Activated naive CD4-positive, alpha-beta T cell treated with anti-CD3 and anti-CD28 coated beads, Interleukin-2, amount 50 U/mL, for 24 hours (primary cell): ENCODE results near the gene ENDOD1.
"Not testable (repeated sequence)": the region's sequence is repeated elsewhere in the genome, so short reads cannot be mapped to it uniquely, and the experiment has no call there.

Source experiments
- H3K27ac Mint-ChIP-seq: one replicate; pipeline ENCODE4 v1.8.0; 2021; ENCODE audit warnings: mild to moderate bottlenecking, mixed read lengths
- H3K27me3 Mint-ChIP-seq: one replicate; pipeline ENCODE4 v1.8.0; 2021; ENCODE audit warnings: mixed read lengths
- H3K36me3 Mint-ChIP-seq: one replicate; pipeline ENCODE4 v1.8.0; 2021; ENCODE audit warnings: mixed read lengths
- H3K4me1 Mint-ChIP-seq: one replicate; pipeline ENCODE4 v1.8.0; 2021; ENCODE audit warnings: mixed read lengths
- H3K4me3 Mint-ChIP-seq: one replicate; pipeline ENCODE4 v1.8.0; 2021; ENCODE audit warnings: mild to moderate bottlenecking, mixed read lengths
- H3K9me3 Mint-ChIP-seq: one replicate; pipeline ENCODE4 v1.8.0; 2021; ENCODE audit warnings: mixed read lengths

ENDOD1 gene

DNA sequence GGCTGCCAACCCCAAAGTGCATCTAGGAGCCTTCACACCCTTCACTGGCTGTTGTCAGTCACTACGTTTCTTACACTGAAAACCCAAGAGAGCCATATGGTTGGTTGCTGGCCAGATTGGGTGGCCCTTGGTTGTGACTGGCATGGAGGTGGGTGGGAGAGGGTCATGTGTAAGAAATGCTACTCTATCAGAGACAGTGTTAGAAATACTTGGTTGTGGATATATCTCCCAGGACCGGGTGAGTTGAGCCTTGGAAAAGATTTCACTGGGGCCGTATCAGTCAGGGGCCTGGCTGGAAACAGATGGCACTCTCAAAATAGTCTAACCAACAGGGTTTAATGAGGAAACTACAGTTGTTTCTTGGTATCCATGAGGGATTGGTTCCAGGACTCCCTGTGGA lies 15.2 kb downstream of the ENDOD1 start:
- Mint-ChIP-seq H3K4me1 (peaks cover 21% of the 10 kb centered on the region), H3K4me3 (no peak overlapping the region), H3K27me3 (no peaks in the 10 kb centered on the region), H3K36me3 (peaks cover 10% of the 10 kb centered on the region), H3K9me3 (no peaks in the 10 kb centered on the region), H3K27ac (no peak overlapping the region)

DNA sequence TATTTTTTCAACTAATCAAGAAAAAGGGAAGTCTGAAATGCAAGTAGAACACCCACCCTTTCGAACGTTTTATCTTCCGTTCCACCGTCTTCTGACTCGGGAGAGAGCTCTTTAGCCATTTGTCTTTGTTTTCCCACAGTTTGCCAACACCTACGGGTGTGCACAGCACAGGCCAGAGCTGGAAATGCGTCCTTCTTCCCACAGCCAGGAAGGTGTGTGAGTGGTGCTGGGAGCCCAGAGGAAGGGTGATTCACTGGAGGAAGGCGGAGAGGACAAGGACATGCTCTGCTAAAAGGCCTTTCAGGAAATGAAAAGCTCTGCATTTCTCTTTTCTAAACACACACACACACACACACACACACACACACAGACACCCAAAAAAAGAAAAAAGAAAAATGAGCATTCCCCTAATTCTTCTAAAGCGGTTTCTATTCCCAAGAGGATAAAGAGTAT lies 18.5 kb downstream of the ENDOD1 start:
- Mint-ChIP-seq H3K36me3 (peaks cover 13% of the 10 kb centered on the region), H3K4me3 (no peak overlapping the region), H3K4me1 (peaks cover 25% of the 10 kb centered on the region), H3K27ac (no peak overlapping the region), H3K9me3 (no peaks in the 10 kb centered on the region), H3K27me3 (no peaks in the 10 kb centered on the region)

DNA sequence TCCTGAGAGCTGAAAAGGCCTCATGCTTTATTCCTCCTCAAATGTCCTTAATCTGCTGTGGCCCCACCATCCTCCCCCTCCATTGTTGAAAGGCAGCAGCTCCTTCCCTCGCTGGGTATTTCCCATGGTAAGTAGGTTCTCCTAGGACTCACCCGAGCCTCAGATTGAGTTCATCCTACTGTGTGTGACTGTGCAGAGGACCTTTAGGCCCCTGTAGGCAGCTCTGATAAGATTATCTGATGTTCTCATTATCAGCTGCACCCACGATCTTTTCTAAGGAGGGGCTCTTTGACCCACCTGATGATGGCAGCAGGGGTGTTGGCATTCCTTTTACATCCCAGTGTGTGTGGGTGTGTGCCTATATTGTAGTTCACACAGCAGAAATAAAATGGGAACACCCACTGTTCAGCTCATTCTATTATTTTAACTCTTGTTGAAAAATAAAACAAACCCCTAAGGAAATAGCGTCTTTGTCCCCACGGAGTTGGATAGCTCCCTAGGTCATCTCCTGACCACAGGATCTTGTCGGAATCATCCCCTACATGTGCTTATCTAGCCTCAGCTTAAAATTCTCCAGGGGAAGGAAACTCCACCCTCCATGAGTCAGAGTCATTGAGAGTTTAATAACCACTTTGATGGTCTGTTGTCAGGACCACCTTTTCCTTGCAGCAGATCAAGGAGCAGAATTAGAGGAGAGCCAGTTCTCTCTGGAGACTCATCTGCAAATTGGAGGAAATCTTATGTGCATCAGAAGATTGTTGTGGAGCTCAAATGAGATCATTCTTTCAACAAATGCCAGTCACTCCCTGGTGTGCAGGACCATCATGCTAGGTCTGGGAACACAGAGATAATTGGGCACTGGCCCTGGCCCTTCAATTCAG lies 19.3 kb downstream of the ENDOD1 start:
- H3K4me1 Mint-ChIP-seq, result peaks cover 25% of the 10 kb centered on the region
- peaks cover 15% of the 10 kb centered on the region for H3K36me3 Mint-ChIP-seq
- no peaks in the 10 kb centered on the region for H3K9me3 Mint-ChIP-seq
- H3K27ac Mint-ChIP-seq, result no peak overlapping the region
- no peaks in the 10 kb centered on the region for H3K27me3 Mint-ChIP-seq
- H3K4me3 Mint-ChIP-seq, result no peak overlapping the region

DNA sequence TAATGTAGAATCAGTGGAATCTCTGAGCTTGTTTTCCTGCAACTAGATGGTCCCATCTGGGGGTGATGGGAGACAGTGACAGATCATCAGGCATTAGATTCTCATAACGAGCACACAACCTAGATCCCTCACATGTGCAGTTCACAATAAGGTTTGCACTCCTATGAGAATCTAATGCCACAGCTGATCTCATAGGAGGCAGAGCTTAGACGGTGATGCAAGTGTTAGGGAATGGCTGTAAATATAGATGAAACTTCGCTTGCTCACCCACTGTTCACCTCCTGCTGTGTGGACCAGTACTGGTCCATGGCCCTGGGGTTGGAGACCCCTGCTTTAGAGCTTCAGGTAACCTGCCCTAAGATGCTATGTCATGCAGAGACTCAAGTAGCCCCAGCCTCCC lies 21.8 kb downstream of the ENDOD1 start:
- H3K4me3 Mint-ChIP-seq, H3K27me3 Mint-ChIP-seq, H3K9me3 Mint-ChIP-seq, H3K27ac Mint-ChIP-seq: not testable (repeated sequence)
- Mint-ChIP-seq H3K4me1 (peaks cover 21% of the 10 kb centered on the region), H3K36me3 (peaks cover 17% of the 10 kb centered on the region)

DNA sequence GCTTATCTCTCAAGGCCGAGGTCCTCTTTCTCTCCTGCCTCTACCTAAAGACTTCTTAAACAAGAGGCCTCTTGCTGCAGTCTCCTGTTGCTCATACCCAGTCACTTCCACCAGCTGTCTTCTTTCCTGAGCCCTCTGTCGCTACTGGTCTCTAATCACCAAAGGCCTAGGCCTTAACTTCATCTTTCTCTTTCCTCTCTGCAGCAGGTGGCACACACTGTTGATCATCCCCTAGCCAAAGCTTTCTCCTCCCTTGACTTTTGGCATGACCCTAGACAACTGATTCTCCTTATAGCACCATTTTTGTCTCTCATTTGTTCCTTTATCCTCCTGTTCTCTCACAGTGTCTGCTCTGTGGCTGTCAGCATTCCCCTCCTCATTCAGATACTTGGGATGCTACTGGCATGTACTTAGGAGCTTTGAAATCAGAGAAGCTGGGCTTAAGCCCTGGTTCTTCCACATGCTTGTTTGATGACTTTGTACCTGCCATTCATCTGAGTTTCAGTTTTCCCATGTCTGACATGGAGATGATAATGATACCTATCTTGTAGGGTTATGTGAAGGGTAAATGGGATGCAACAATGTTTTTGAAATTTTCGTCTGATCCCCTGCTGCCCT lies 22.4 kb downstream of the ENDOD1 start:
- Mint-ChIP-seq H3K27me3 (no peaks in the 10 kb centered on the region), H3K9me3 (no peaks in the 10 kb centered on the region), H3K36me3 (peaks cover 17% of the 10 kb centered on the region), H3K4me1 (peaks cover 18% of the 10 kb centered on the region), H3K27ac (no peak overlapping the region), H3K4me3 (no peak overlapping the region)

DNA sequence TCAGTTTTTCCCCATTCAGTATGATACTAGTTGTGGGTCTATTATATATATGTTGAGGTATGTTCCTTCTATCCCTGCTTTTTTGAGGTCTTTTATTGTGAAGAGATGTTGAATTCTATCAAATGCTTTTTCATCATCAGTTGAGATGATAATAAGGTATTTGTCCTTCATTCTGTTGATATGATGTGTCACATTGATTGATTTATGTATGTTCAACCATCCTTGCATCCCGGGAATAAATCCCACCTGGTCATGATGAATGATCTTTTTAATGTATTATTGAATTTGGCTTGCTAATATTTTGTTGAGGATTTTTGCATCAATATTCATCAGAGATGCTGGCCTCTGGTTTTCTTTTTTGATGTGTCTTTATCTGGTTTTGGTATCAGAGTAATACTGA lies 26.0 kb downstream of the ENDOD1 start:
- Mint-ChIP-seq H3K9me3 (peaks cover 11% of the 10 kb centered on the region), H3K27me3 (no peaks in the 10 kb centered on the region), H3K4me1 (peaks cover 14% of the 10 kb centered on the region), H3K36me3 (peaks cover 16% of the 10 kb centered on the region), H3K27ac (no peak overlapping the region), H3K4me3 (no peak overlapping the region)

DNA sequence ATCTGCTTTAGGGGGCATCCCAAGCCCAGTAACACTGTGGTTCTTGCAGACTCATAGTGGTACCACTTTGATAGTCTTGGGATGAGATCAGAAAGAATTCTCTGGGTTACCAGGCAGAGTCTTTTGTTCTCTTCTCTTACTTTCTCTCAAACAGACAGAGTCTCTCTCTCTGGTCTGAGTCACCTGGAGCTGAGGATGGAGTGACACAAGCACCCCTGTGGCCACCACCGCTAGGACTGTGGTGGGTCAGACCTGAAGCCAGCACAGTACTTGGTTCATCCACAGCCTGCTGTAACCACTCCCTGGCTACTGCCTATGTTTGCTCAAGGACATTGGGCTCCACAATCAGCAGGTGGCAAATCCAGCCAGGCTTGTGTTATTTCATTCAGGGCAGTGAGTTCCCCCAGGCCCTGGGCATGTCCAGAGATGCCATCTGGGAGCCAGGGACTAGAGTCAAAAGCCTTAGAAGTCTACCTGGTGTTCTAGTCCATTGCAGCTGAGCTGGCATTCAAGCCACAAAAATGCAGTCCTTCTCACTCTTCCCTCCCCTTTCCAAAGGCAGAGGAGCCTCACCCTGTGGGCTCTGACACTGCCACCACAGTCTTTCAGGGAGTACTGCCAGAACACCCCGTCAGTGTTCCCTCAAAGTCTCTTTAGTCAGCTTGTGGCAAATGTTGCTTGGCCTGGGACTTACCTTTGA lies 29.9 kb downstream of the ENDOD1 start:
- Mint-ChIP-seq H3K36me3 (peaks cover 12% of the 10 kb centered on the region), H3K27ac (no peak overlapping the region), H3K27me3 (no peaks in the 10 kb centered on the region), H3K4me3 (no peak overlapping the region), H3K9me3 (peaks cover 11% of the 10 kb centered on the region), H3K4me1 (peaks cover 13% of the 10 kb centered on the region)

DNA sequence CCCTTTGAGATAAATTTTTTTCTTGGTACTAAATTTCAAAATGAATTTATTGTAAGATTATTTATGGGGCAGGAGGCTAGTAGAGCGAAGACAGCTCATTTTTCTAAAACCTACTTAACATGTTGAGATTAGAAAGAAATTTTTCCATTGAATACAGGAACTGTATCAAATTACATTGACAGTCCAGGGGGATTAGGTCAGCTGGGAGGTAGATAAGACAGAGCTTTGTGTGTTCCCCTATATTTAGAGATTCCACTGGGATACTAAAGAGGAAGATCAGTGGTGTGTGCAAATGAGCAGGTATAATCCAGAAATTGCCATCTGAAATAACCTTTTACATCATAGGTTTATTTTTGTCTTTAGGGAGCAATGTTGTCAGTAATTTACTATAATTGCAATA lies 32.1 kb downstream of the ENDOD1 start:
- peaks cover 13% of the 10 kb centered on the region for H3K4me1 Mint-ChIP-seq
- peaks cover 18% of the 10 kb centered on the region for H3K36me3 Mint-ChIP-seq
- peaks cover 11% of the 10 kb centered on the region for H3K9me3 Mint-ChIP-seq
- H3K27ac Mint-ChIP-seq, result no peak overlapping the region
- H3K27me3 Mint-ChIP-seq, result no peaks in the 10 kb centered on the region
- H3K4me3 Mint-ChIP-seq, result no peak overlapping the region

DNA sequence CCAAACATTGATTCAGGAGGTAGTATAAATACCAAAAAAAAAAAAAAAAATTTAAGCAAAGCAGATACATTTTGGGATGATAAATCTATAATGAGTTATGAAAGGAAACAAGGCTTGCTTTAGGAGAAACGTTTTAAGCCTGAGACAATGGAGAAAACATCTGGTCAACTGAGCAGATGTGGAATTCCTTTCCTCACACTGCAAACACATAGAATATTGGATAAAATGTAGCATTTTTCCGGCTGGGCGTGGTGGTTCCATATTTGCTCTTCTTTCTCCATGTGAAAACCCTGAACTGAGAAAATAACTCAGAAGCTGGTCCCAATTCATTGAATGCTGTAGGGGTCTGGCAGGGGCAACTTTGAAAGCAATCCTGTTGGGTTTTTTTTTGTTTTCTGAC lies 33.9 kb downstream of the ENDOD1 start:
- Mint-ChIP-seq H3K27me3 (no peaks in the 10 kb centered on the region), H3K9me3 (peaks cover 6% of the 10 kb centered on the region), H3K4me1 (peaks cover 10% of the 10 kb centered on the region), H3K36me3 (peaks cover 14% of the 10 kb centered on the region), H3K27ac (no peak overlapping the region), H3K4me3 (no peak overlapping the region)

DNA sequence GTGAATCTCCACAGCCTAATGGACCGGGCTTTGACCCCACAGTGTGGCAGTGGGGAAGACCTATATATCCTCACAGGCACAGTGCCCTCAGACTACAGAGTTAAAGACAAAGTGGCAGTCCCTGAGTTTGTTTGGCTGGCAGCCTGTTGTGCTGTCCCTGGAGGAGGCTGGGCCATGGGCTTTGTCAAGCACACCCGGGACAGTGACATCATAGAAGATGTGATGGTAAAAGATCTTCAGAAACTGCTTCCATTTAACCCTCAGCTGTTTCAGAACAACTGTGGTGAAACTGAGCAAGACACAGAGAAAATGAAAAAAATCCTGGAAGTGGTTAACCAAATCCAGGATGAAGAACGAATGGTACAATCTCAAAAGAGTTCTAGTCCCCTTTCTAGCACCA lies 39.0 kb downstream of the ENDOD1 start:
- Mint-ChIP-seq H3K4me1 (no peaks in the 10 kb centered on the region), H3K27ac (no peak overlapping the region), H3K36me3 (peaks cover 17% of the 10 kb centered on the region), H3K9me3 (no peaks in the 10 kb centered on the region), H3K27me3 (no peaks in the 10 kb centered on the region), H3K4me3 (no peak overlapping the region)

DNA sequence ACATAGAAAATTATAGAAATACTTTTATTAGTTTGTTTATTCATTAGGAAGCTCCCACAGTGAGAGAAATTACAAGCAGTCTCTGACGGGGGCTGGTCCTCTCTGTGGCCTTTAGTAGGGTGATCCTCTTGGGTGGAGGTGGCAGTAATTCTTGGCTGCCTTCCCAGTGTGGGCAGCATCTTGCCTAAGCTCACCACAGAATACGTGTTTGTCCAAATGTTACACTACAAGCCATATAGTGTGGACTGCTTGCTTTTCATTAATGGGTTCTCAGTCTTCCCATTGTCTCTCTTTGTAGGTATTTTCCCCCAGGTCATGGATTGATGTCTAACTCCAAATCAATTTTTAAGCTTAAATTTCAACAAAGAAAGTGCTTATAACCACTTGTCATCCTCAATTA lies 43.3 kb downstream of the ENDOD1 start:
- H3K36me3 Mint-ChIP-seq, result peaks cover 11% of the 10 kb centered on the region
- H3K27ac Mint-ChIP-seq, result no peak overlapping the region
- no peak overlapping the region for H3K4me3 Mint-ChIP-seq
- no peaks in the 10 kb centered on the region for H3K4me1 Mint-ChIP-seq
- no peaks in the 10 kb centered on the region for H3K27me3 Mint-ChIP-seq
- no peaks in the 10 kb centered on the region for H3K9me3 Mint-ChIP-seq

DNA sequence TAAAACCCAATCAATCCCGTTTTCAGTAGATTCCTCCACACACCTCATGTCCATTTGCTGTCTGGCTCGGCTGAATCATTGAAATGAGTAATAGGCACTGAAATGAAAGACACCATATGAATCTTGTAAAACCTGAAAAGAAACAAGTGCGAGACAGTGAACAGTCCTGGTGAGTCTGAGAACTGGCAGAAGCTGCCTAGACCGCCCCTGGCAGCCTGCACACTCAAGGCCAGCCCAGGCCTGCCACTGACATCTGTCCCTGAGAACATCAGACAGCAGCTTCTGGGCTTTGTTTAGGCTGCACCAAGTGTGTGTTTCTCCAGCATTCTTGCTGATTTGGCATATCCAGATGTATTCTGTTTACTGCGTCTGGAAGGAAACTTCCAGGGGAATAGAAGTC lies 44.8 kb downstream of the ENDOD1 start:
- peaks cover 8% of the 10 kb centered on the region for H3K36me3 Mint-ChIP-seq
- no peaks in the 10 kb centered on the region for H3K9me3 Mint-ChIP-seq
- H3K27me3 Mint-ChIP-seq, result no peaks in the 10 kb centered on the region
- no peak overlapping the region for H3K4me3 Mint-ChIP-seq
- H3K4me1 Mint-ChIP-seq, result no peaks in the 10 kb centered on the region
- H3K27ac Mint-ChIP-seq, result no peak overlapping the region

DNA sequence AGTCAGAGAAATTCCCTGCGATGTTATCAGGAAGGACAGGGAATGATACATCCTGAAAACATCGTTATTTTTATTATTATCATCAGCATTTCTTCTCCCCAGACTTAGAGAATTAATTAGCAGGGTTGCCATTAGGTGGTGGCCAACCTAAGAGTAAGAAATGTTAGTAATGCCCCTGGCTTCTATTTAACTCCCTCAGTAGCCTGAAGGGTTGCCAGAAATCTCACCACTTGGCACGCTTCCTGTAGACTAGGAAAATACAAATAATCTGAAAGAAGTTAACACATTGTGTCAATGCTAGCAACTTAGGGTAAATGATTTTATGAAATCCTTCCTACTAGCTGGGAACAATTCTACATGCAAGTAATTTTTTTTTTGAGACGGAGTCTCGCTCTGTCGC lies 45.5 kb downstream of the ENDOD1 start:
- no peaks in the 10 kb centered on the region for H3K4me1 Mint-ChIP-seq
- no peaks in the 10 kb centered on the region for H3K27me3 Mint-ChIP-seq
- no peaks in the 10 kb centered on the region for H3K9me3 Mint-ChIP-seq
- H3K36me3 Mint-ChIP-seq, result peaks cover 3% of the 10 kb centered on the region
- H3K27ac Mint-ChIP-seq, result no peak overlapping the region
- H3K4me3 Mint-ChIP-seq, result no peak overlapping the region

DNA sequence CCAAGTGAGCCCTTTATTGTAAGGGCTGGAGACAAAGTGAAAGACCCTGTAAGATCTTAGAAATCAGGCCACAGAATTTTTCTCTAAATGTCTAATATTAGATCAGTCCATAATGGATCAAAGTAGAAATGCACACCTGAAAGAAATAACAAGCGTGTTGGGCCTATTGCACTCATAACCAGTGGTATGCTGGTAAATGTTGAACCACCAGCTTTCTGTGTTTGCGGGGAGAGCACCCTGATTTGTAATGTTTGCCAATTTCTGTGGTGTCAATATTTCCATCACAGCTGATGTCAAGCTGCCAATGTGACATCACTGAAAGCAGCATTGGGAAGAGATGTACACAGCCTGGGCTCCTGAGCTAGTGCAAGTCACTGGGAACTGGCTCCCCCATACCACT lies 46.2 kb downstream of the ENDOD1 start:
- H3K4me1 Mint-ChIP-seq, result no peaks in the 10 kb centered on the region
- H3K27ac Mint-ChIP-seq, result peak overlapping the region; percentile 21
- no peak overlapping the region for H3K4me3 Mint-ChIP-seq

DNA sequence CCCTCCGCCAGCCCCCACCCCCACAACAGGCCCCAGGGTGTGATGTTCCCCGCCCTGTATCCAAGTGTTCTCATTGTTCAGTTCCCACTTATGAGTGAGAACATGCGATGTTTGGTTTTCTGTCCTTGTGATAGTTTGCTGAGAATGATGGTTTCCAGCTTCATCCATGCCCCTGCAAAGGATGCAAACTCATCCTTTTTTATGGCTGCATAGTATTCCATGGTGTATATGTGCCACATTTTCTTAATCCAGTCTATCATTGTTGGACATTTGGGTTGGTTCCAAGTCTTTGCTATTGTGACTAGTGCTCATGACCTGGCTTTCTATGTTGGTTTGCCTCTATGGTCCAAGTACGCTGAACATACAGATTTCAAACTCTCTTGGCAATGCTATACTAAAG lies 47.1 kb downstream of the ENDOD1 start:
- H3K4me3 Mint-ChIP-seq, H3K9me3 Mint-ChIP-seq, H3K27ac Mint-ChIP-seq, H3K4me1 Mint-ChIP-seq, H3K27me3 Mint-ChIP-seq, H3K36me3 Mint-ChIP-seq: not testable (repeated sequence)

More for the DNA sequence above, 46.2 kb downstream of the ENDOD1 start:
- no peaks in the 10 kb centered on the region for H3K9me3 Mint-ChIP-seq
- H3K27me3 Mint-ChIP-seq, result no peaks in the 10 kb centered on the region
- no peaks in the 10 kb centered on the region for H3K36me3 Mint-ChIP-seq

DNA sequence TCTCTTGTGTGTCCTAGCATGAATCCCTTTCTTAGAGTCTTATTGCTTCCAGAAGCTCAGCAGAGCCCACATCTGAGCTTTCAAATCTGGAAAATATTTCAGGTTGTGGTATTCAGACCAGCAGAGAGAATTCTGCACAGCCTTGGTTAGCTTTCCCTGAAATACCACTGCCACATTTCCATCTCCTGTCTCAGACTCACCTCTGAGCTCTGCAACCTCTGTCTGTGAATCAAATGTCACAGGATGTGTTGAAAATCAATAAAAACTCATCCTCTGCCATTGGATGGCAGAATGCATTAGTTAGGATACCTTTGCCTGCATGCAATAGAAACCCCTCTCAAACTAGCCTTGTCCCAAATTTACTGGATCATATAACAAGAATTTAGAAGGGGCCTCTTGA lies 47.7 kb downstream of the ENDOD1 start:
- H3K4me1 Mint-ChIP-seq, result no peaks in the 10 kb centered on the region
- H3K4me3 Mint-ChIP-seq, result no peak overlapping the region
- H3K9me3 Mint-ChIP-seq, result no peaks in the 10 kb centered on the region
- no peak overlapping the region for H3K27ac Mint-ChIP-seq
- H3K36me3 Mint-ChIP-seq, result no peaks in the 10 kb centered on the region
- peaks cover 4% of the 10 kb centered on the region for H3K27me3 Mint-ChIP-seq
